Astrocyte of the cerebellum (primary cell): ENCODE results near the gene CLPSL1.

Experiments
- DNase-seq: peaks from one replicate; pipeline ENCODE4 v3.0.0-alpha.2; 2011; ENCODE audit warnings: low read depth
- H3K4me3 ChIP-seq: 2 replicates; pipeline ENCODE4 v1.5.1; 2011; ENCODE audit warnings: mild to moderate bottlenecking, low read depth, low read length, moderate library complexity
- in situ Hi-C: cut with HindIII; loops from 2 replicates; pipeline ENCODE4 v1.10.0; 2017; ENCODE audit warnings: low sequenced_read_pairs
- TF ChIP-seq, protein P1 (sequence below): IDR thresholded peaks from 2 replicates; pipeline ENCODE4 v1.5.1; 2012; ENCODE audit warnings: low read length, low read depth, moderate library complexity, mild to moderate bottlenecking; ENCODE audit errors: missing control alignments

Gene CLPSL1

DNA sequence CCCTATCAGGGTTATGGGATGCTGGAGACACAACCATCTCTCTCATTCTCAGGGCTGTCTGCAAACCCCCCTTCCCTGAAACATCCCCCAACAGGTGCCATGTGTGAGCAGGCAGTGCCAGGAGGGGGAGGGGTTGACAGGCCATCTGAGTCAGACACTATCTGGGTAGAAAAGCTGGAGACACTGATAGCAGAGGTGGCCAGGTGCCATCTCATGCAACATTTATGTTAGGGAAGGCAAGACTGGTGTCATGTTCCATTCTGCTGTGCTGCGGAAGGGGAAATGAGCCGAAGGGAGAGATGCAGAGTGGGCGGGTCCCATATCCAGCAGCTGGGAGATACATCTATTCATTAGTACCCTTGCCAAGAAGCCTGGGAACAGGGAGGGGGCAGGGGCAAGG, 27.9 kb downstream of the CLPSL1 start:
- no peak overlapping the region for H3K4me3 ChIP-seq
- TF ChIP-seq, protein P1, sequence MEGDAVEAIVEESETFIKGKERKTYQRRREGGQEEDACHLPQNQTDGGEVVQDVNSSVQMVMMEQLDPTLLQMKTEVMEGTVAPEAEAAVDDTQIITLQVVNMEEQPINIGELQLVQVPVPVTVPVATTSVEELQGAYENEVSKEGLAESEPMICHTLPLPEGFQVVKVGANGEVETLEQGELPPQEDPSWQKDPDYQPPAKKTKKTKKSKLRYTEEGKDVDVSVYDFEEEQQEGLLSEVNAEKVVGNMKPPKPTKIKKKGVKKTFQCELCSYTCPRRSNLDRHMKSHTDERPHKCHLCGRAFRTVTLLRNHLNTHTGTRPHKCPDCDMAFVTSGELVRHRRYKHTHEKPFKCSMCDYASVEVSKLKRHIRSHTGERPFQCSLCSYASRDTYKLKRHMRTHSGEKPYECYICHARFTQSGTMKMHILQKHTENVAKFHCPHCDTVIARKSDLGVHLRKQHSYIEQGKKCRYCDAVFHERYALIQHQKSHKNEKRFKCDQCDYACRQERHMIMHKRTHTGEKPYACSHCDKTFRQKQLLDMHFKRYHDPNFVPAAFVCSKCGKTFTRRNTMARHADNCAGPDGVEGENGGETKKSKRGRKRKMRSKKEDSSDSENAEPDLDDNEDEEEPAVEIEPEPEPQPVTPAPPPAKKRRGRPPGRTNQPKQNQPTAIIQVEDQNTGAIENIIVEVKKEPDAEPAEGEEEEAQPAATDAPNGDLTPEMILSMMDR, result no peak
- DNase-seq, result no peak
- in situ Hi-C loops, result no loop called here

DNA sequence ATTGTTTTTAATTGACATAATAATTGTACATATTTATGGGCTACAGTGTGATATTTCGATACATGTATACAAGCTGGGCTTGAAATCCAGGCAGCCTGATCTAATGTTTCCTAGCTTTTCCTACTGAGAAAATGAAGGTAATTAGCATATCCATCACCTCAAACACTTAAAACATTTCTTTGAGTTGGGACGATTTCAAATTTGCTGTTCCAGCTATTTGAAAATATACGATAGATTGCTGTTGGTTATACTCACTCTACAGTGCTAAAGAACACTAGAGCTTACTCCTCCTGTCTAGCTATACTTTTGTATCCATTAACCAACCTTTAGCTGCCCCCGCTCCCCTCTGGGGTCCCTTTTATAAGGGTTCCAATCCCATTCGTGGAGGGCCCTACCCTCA, 29.0 kb downstream of the CLPSL1 start:
- no peak overlapping the region for H3K4me3 ChIP-seq
- in situ Hi-C loops, result no loop called here
- TF ChIP-seq, protein P1, result no peak
- no peak for DNase-seq

DNA sequence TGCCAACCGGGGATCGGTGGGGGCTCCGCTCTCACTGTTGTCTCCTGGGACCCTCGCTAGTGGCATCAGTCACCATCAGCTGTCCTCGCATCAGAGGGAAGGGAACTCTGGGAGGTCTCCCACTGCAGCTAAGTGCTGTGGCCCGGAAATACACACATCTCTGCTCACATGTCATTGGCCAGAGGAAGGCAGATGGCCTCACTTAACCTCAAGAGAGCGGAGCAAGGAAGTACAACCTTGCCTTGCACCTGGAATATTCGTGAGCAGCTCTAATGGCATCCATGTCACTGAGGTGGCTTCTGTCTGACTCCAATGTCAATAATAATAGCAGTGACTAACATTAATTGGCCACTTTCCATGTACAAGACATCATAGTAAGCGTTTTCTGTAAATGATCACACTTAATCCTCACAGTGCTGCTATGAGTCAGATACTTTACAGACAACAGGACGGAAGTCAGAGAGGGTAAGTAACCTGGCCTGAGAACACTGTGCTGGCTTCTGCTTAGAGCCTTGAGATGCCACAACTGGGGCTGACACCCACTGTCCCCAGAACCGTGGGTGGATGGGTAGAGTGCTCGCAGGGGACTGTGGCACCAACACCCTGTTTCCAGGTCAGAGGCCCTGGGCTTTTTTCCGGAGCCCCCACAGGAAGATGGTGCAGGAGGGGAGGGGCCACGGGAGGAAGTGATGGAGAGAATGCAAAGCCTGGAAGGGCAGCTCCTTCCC, 30.3 kb downstream of the CLPSL1 start:
- no peak overlapping the region for H3K4me3 ChIP-seq
- TF ChIP-seq, protein P1, result no peak
- in situ Hi-C loops, result no loop called here
- DNase-seq, result no peak

DNA sequence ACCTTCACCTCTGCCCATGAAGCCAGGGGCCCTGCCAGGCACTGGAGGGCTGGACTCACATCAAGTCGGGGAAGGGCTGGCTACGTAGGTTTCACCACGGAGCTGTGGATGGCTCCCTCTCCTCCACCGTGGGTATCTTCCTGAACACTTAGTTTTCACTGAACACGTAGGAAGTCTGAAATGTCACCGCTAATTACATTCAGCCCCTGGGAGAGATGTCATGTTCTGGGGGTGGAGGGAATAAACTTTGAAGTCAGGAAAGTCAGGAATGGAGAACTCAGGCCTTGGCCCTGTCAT, 30.8 kb downstream of the CLPSL1 start:
- TF ChIP-seq, protein P1, result no peak
- DNase-seq, result no peak
- in situ Hi-C loops, result no loop called here
- no peak overlapping the region for H3K4me3 ChIP-seq

DNA sequence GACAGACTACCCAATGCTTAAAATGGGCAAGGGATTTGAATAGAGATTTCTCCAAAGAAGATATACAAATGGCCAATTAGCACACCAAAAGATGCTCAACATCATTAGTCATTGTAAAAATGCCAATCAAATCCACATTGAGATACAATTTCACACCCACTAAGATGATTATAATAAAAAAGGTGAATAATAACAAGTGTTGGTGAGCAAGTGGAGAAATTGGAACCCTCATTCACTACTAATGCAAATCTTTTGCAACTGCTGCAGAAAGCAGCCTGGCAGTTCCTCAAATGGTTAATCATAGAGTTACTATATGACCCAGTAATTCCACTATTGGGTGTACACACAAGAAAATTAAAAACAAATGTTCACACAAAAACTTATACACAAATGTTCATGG, 36.7 kb downstream of the CLPSL1 start:
- DNase-seq, result no peak
- TF ChIP-seq, protein P1, result no peak
- no peak overlapping the region for H3K4me3 ChIP-seq
- in situ Hi-C loops, result no loop called here

DNA sequence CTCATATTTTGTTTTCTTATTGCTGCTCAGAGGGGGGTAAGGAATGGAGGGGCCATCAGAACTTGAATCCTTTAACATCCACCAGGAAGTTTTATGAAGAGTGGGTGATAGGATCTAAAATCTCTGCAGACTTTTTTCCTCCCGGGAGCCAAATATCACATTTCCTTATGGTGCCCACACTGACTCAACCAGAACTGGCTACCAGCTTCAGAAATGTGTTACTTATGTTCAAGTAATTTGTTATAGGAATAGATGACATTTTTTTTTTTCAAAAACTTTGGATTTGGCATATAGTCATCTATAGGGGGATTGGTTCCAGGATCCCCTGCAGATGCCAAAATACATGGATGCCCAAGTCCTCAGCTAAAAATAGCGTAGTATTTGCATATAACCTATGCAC, 42.8 kb downstream of the CLPSL1 start:
- TF ChIP-seq, protein P1, result no peak
- in situ Hi-C loops, result no loop called here
- no peak overlapping the region for H3K4me3 ChIP-seq
- DNase-seq, result no peak
